Mesenchymal stem cell (in vitro differentiated cells and primary cell): ENCODE results near the gene ZBTB7C.
A peak's percentile ranks its signal among the peaks of the same experiment; 100 is the strongest.

Source experiments
- DNase-seq: peaks from one replicate; pipeline ENCODE4 v3.0.0-alpha.2; 2013
- H2AFZ ChIP-seq: one replicate; pipeline ENCODE4 v1.6.1; 2013; ENCODE audit warnings: low read depth, mild to moderate bottlenecking, control low read depth, inconsistent platforms, low read length, moderate library complexity
- H2AK5ac ChIP-seq: 2 replicates; pipeline ENCODE4 v1.6.1; 2013; ENCODE audit warnings: low read length, moderate library complexity, mild to moderate bottlenecking, inconsistent platforms; ENCODE audit not compliant: severe bottlenecking
- H2BK120ac ChIP-seq: one replicate; pipeline ENCODE4 v1.6.1; 2013; ENCODE audit warnings: low read depth, mild to moderate bottlenecking, inconsistent platforms, low read length, moderate library complexity
- H2BK12ac ChIP-seq, 2 experiments: one replicate each; pipeline ENCODE4 v1.6.1; 2013; ENCODE audit warnings: inconsistent platforms in 2 of 2, low read length in 2 of 2, mild to moderate bottlenecking in 2 of 2, moderate library complexity in 2 of 2, control low read depth in 1 of 2
- H2BK15ac ChIP-seq: one replicate; pipeline ENCODE4 v1.6.1; 2013; ENCODE audit warnings: mild to moderate bottlenecking, low read depth, inconsistent platforms; ENCODE audit not compliant: poor library complexity, severe bottlenecking
- H2BK5ac ChIP-seq: 2 replicates; pipeline ENCODE4 v1.6.1; 2013; ENCODE audit warnings: low read depth, mild to moderate bottlenecking, low read length, control low read depth, inconsistent platforms; ENCODE audit not compliant: poor library complexity, severe bottlenecking
- H3K14ac ChIP-seq, 2 experiments: one replicate each; pipeline ENCODE4 v1.6.1; 2013; ENCODE audit warnings: inconsistent platforms in 2 of 2, low read length in 2 of 2, control low read depth in 1 of 2, mild to moderate bottlenecking in 1 of 2, moderate library complexity in 1 of 2
- H3K18ac ChIP-seq, 2 experiments: one replicate each; pipeline ENCODE4 v1.6.1; 2013; ENCODE audit warnings: inconsistent platforms in 2 of 2, low read length in 2 of 2, control low read depth in 1 of 2, low read depth in 1 of 2, mild to moderate bottlenecking in 1 of 2
- H3K23ac ChIP-seq, 2 experiments: one replicate each; pipeline ENCODE4 v1.6.1; 2013; ENCODE audit warnings: inconsistent platforms in 2 of 2, low read length in 2 of 2, mild to moderate bottlenecking in 2 of 2, moderate library complexity in 2 of 2, control low read depth in 1 of 2
- H3K27ac ChIP-seq: 2 replicates; pipeline ENCODE4 v1.5.1; 2013; ENCODE audit warnings: mild to moderate bottlenecking, moderate library complexity, low read length, control low read depth, inconsistent platforms; ENCODE audit not compliant: poor library complexity, severe bottlenecking
- H3K27me3 ChIP-seq, 2 experiments: 2 replicates each; pipeline versions ENCODE4 v1.6.1 to v1.7.0; 2013; ENCODE audit warnings: low read length in 2 of 2, mild to moderate bottlenecking in 2 of 2, moderate library complexity in 2 of 2, control low read depth in 1 of 2, inconsistent platforms in 1 of 2; ENCODE audit not compliant: control insufficient read depth in 1 of 2, insufficient read depth in 1 of 2
- H3K36me3 ChIP-seq, 2 experiments: 2 replicates each; pipeline versions ENCODE4 v1.6.1 to v1.7.0; 2013; ENCODE audit warnings: low read length in 2 of 2, control low read depth in 1 of 2, inconsistent platforms in 1 of 2, low read depth in 1 of 2, mild to moderate bottlenecking in 1 of 2; ENCODE audit not compliant: insufficient read depth in 2 of 2, control insufficient read depth in 1 of 2
- H3K4ac ChIP-seq, 2 experiments: one replicate each; pipeline ENCODE4 v1.6.1; 2013; ENCODE audit warnings: inconsistent platforms in 2 of 2, low read length in 2 of 2, mild to moderate bottlenecking in 2 of 2, moderate library complexity in 2 of 2, control low read depth in 1 of 2, low read depth in 1 of 2
- H3K4me1 ChIP-seq: 2 replicates; pipeline ENCODE4 v1.6.1; 2013; ENCODE audit warnings: low read depth, low read length, control low read depth; ENCODE audit not compliant: control insufficient read depth, insufficient read depth
- H3K4me2 ChIP-seq: 2 replicates; pipeline ENCODE4 v1.6.1; 2013; ENCODE audit warnings: low read length, mild to moderate bottlenecking, inconsistent platforms; ENCODE audit not compliant: poor library complexity, severe bottlenecking
- H3K4me3 ChIP-seq, 2 experiments: 2 replicates each; pipeline versions ENCODE4 v1.5.1 to v1.7.0; 2013; ENCODE audit warnings: low read length in 2 of 2, mild to moderate bottlenecking in 2 of 2, control low read depth in 1 of 2, low read depth in 1 of 2; ENCODE audit not compliant: insufficient read depth in 1 of 2
- H3K79me1 ChIP-seq: replicated peaks from 2 replicates; pipeline ENCODE4 v1.6.1; 2013; ENCODE audit warnings: mild to moderate bottlenecking, control low read depth, low read length, inconsistent platforms; ENCODE audit not compliant: poor library complexity, severe bottlenecking
- H3K9ac ChIP-seq: 2 replicates; pipeline ENCODE4 v1.7.0; 2013; ENCODE audit warnings: mild to moderate bottlenecking, low read length, moderate library complexity
- H3K9me3 ChIP-seq: 2 replicates; pipeline ENCODE4 v1.7.0; 2013; ENCODE audit warnings: mild to moderate bottlenecking, low read length; ENCODE audit not compliant: control insufficient read depth
- H4K8ac ChIP-seq: one replicate; pipeline ENCODE4 v1.6.1; 2013; ENCODE audit warnings: inconsistent platforms, mild to moderate bottlenecking, low read length, moderate library complexity
- H4K91ac ChIP-seq: one replicate; pipeline ENCODE4 v1.6.1; 2013; ENCODE audit warnings: mild to moderate bottlenecking, low read length, inconsistent platforms
- WGBS: methylation state at CpG from one replicate; pipeline ENCODE4 v1.1.7; 2013; ENCODE audit warnings: mixed read lengths; 5-methylcytosine and 5-hydroxymethylcytosine counted together

The ZBTB7C gene

GRCh38 chr18:48219810-48220499 lies 189.2 kb downstream of the ZBTB7C start:
- H2BK120ac ChIP-seq, result no peak overlapping the region
- H3K4me1 ChIP-seq, result no peaks in the 10 kb centered on the region
- no peak overlapping the region for H3K23ac ChIP-seq
- no peaks in the 10 kb centered on the region for H3K79me1 ChIP-seq
- H2BK15ac ChIP-seq, result no peak overlapping the region
- H2BK12ac ChIP-seq, result no peak overlapping the region
- no peaks in the 10 kb centered on the region for H3K36me3 ChIP-seq
- H3K9ac ChIP-seq, result no peak overlapping the region
- H4K91ac ChIP-seq, result no peak overlapping the region
- H3K4me3 ChIP-seq, result no peak overlapping the region
- H3K9me3 ChIP-seq, result no peaks in the 10 kb centered on the region
- no peak overlapping the region for H2BK5ac ChIP-seq
- H3K4me2 ChIP-seq, result no peak overlapping the region
- H3K27me3 ChIP-seq, result peaks cover 28 to 42% of the 10 kb centered on the region in 2 experiments
- H3K14ac ChIP-seq, result no peak overlapping the region
- no peak overlapping the region for H3K27ac ChIP-seq
- H3K4ac ChIP-seq, result no peak overlapping the region
- no peak for DNase-seq
- WGBS, result 87% methylated on average over 2 of the region's 2 CpGs
- no peak overlapping the region for H2AFZ ChIP-seq
- no peak overlapping the region for H3K18ac ChIP-seq
- H2AK5ac ChIP-seq, result no peak overlapping the region
- no peak overlapping the region for H4K8ac ChIP-seq

GRCh38 chr18:48219037-48219809 lies 190.0 kb downstream of the ZBTB7C start:
- peaks cover 24 to 38% of the 10 kb centered on the region in 2 experiments for H3K27me3 ChIP-seq
- H3K27ac ChIP-seq, result no peak overlapping the region
- no peak overlapping the region for H2AFZ ChIP-seq
- no peaks in the 10 kb centered on the region for H3K4me1 ChIP-seq
- no peak overlapping the region for H2BK5ac ChIP-seq
- no peak overlapping the region for H2AK5ac ChIP-seq
- no peak overlapping the region for H2BK15ac ChIP-seq
- no peak overlapping the region for H3K4me2 ChIP-seq
- no peaks in the 10 kb centered on the region for H3K36me3 ChIP-seq
- H3K9me3 ChIP-seq, result no peaks in the 10 kb centered on the region
- H2BK120ac ChIP-seq, result no peak overlapping the region
- no peak overlapping the region for H2BK12ac ChIP-seq
- no peaks in the 10 kb centered on the region for H3K79me1 ChIP-seq
- H3K9ac ChIP-seq, result no peak overlapping the region
- no peak for DNase-seq
- 82% methylated on average over 6 of the region's 6 CpGs for WGBS
- no peak overlapping the region for H4K8ac ChIP-seq
- no peak overlapping the region for H3K18ac ChIP-seq
- H4K91ac ChIP-seq, result no peak overlapping the region
- no peak overlapping the region for H3K14ac ChIP-seq
- H3K23ac ChIP-seq, result peak overlapping the region in 1 of 2 experiments; percentile 27
- no peak overlapping the region for H3K4ac ChIP-seq
- H3K4me3 ChIP-seq, result no peak overlapping the region

GRCh38 chr18:48218285-48219022 lies 190.7 kb downstream of the ZBTB7C start:
- Histone ChIP-seq H2AK5ac (no peak overlapping the region), H2BK5ac (no peak overlapping the region), H3K27me3 (peaks cover 19 to 34% of the 10 kb centered on the region in 2 experiments), H4K8ac (no peak overlapping the region), H3K4me3 (no peak overlapping the region), H3K4me2 (no peak overlapping the region), H2BK15ac (no peak overlapping the region), H2AFZ (no peak overlapping the region), H2BK120ac (no peak overlapping the region), H3K79me1 (no peaks in the 10 kb centered on the region), H4K91ac (no peak overlapping the region), H3K23ac (no peak overlapping the region), H3K27ac (no peak overlapping the region), H3K14ac (no peak overlapping the region), H3K9me3 (no peaks in the 10 kb centered on the region), H2BK12ac (no peak overlapping the region), H3K36me3 (no peaks in the 10 kb centered on the region), H3K18ac (no peak overlapping the region), H3K4me1 (no peaks in the 10 kb centered on the region), H3K9ac (no peak overlapping the region), H3K4ac (no peak overlapping the region)
- no peak for DNase-seq
- WGBS, result 85% methylated on average over 7 of the region's 7 CpGs
